Activated B cell treated with CpG ODN at 0.5 μM for 24 hours (primary cell): ENCODE measurements around the gene USP3. TPM values are rescaled to one million over a fixed set of nuclear protein-coding genes. Genes with fewer than 3 reads are reported as not detected.

ENCODE experiments used
- ATAC-seq: fragments of 200-7000 bp; cut with Tn5 transposase; one replicate; pipeline ENCODE4 v1.10.0; 2021; ENCODE audit warnings: low read depth, mild to moderate bottlenecking, moderate library complexity
- CTCF ChIA-PET: fragments of 350-600 bp; sonication (Branson Sonifier 250); formaldehyde crosslinking; loops from one replicate; lab custom pipeline; 2021; ENCODE audit warnings: antibody characterized with exemption; lab: Charles Lee
- POLR2A ChIA-PET: fragments of 350-600 bp; sonication (Branson Sonifier 250); formaldehyde crosslinking; loops from one replicate; lab custom pipeline; 2021; ENCODE audit warnings: antibody characterized with exemption; lab: Charles Lee
- DNase-seq: peaks from one replicate; pipeline ENCODE4 v3.0.0; 2022
- H3K27ac Mint-ChIP-seq: one replicate; pipeline ENCODE4 v1.8.0; 2020; ENCODE audit warnings: mixed read lengths
- H3K27me3 Mint-ChIP-seq: one replicate; pipeline ENCODE4 v1.8.0; 2021; ENCODE audit warnings: mixed read lengths
- H3K36me3 Mint-ChIP-seq: one replicate; pipeline ENCODE4 v1.8.0; 2021; ENCODE audit warnings: low read depth, mixed read lengths
- H3K4me1 Mint-ChIP-seq: one replicate; pipeline ENCODE4 v1.8.0; 2021; ENCODE audit warnings: mixed read lengths
- H3K4me3 Mint-ChIP-seq: one replicate; pipeline ENCODE4 v1.8.0; 2020; ENCODE audit warnings: mild to moderate bottlenecking, mixed read lengths
- H3K9me3 Mint-ChIP-seq: one replicate; pipeline ENCODE4 v1.8.0; 2020; ENCODE audit warnings: mixed read lengths
- CTCF ChIP-seq: fragments of 200-600 bp; IDR thresholded peaks from one replicate; pipeline ENCODE4 v1.8.0; 2022; ENCODE audit warnings: antibody characterized with exemption, mild to moderate bottlenecking
- intact Hi-C: fragments of 100-400 bp; cut with micrococcal nuclease; formaldehyde crosslinking; loops from one replicate; pipeline ENCODE4 v1.15.1; 2024
- total RNA-seq: library from RNA; stranded (reverse); gene quantifications from 2 replicates; pipeline ENCODE4 v1.2.3, GENCODE V29; 2022

Gene USP3
- total RNA-seq, 1 donor from 2014 or later: 110 TPM

DNA sequence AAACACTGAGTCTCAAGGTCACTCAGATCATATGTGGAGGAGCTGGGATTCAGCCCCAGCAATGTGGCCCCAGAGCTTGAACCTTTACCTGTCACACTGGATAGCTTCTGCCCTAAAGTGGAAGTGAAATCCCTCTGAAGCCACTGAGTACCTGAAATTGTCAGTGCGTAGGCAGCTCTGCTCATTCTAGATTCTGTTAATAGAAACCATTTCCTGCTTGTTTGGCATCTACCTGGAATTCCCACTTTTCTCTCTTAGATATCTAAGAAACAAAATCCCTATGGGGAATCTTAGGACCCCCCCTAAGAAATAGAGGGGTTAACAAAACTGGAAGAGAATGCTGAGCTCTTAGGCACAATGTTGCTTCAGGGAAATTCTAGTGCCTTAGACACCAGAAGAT is 122.6 kb downstream of the USP3 start:
- CTCF ChIA-PET: interaction anchor here (1.6 kb wide), 1 partner anchor 160 kb away, joined by 3 read pairs; no protein-coding TSS in a partner anchor
- POLR2A ChIA-PET: no interaction called here
- TF ChIP-seq CTCF: no peak
- no peaks in the 10 kb centered on the region for H3K9me3 Mint-ChIP-seq
- H3K36me3 Mint-ChIP-seq: peaks cover 87% of the 10 kb centered on the region
- H3K27ac Mint-ChIP-seq: no peak overlapping the region
- H3K4me1 Mint-ChIP-seq: peaks cover 16% of the 10 kb centered on the region
- ATAC-seq (no peak), DNase-seq (no peak)
- no peaks in the 10 kb centered on the region for H3K27me3 Mint-ChIP-seq
- intact Hi-C loops: no loop called here
- no peak overlapping the region for H3K4me3 Mint-ChIP-seq

- Mint-ChIP-seq H3K27ac (peak overlapping the region; percentile 56), H3K4me1 (peaks cover 9% of the 10 kb centered on the region), H3K9me3 (no peaks in the 10 kb centered on the region), H3K36me3 (peaks cover 87% of the 10 kb centered on the region), H3K4me3 (no peak overlapping the region), H3K27me3 (no peaks in the 10 kb centered on the region)
- intact Hi-C loops: no loop called here
- POLR2A ChIA-PET: no interaction called here
- ATAC-seq (no peak), DNase-seq (no peak)
- CTCF ChIA-PET: interaction anchor here (1.2 kb wide), 1 partner anchor 18 kb away, joined by 5 read pairs; no protein-coding TSS in a partner anchor
- no peak for TF ChIP-seq CTCF
Observed at GRCh38 chr15:63628123-63628822, 123.9 kb downstream of the USP3 start.

GRCh38 chr15:63630036-63630751 is 125.8 kb downstream of the USP3 start:
- DNase-seq: no peak
- no peak overlapping the region for H3K27ac Mint-ChIP-seq
- POLR2A ChIA-PET: no interaction called here
- no peak for TF ChIP-seq CTCF
- peaks cover 88% of the 10 kb centered on the region for H3K36me3 Mint-ChIP-seq
- H3K9me3 Mint-ChIP-seq: no peaks in the 10 kb centered on the region
- H3K27me3 Mint-ChIP-seq: no peaks in the 10 kb centered on the region
- CTCF ChIA-PET: interaction anchor here (1.0 kb wide), 1 partner anchor 159 kb away, joined by 3 read pairs; no protein-coding TSS in a partner anchor
- ATAC-seq: no peak
- H3K4me3 Mint-ChIP-seq: no peak overlapping the region
- H3K4me1 Mint-ChIP-seq: peaks cover 3% of the 10 kb centered on the region
- intact Hi-C loops: no loop called here

DNA sequence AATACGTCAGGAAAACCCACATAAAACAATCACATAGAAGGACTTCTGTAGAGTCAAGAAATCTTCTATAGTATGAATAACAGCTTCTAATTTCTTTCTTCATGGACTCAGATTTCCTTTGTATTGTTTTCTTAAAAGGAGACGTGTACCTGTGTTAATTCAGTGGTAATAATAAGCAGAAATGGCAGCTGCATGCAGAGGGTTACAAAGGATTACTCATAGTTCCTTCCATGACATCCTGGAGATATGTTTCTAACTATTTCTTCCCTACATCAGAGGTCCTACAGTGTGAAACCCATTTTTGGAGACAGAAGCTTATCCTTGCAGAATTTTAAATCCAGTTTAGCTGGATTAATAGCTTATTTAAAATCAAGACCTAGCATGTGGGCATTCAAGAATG is 128.9 kb downstream of the USP3 start:
- ChIA-PET CTCF (no interaction called here), POLR2A (interaction anchor here (1.0 kb wide), 1 partner anchor 10 kb away, joined by 3 read pairs; no protein-coding TSS in a partner anchor)
- TF ChIP-seq CTCF: no peak
- H3K4me1 Mint-ChIP-seq: no peaks in the 10 kb centered on the region
- H3K9me3 Mint-ChIP-seq: no peaks in the 10 kb centered on the region
- ATAC-seq (no peak), DNase-seq (no peak)
- no peaks in the 10 kb centered on the region for H3K27me3 Mint-ChIP-seq
- intact Hi-C loops: no loop called here
- no peak overlapping the region for H3K4me3 Mint-ChIP-seq
- peaks cover 88% of the 10 kb centered on the region for H3K36me3 Mint-ChIP-seq
- H3K27ac Mint-ChIP-seq: no peak overlapping the region

GRCh38 chr15:63634154-63634553 is 129.8 kb downstream of the USP3 start:
- Mint-ChIP-seq H3K4me1 (no peaks in the 10 kb centered on the region), H3K27ac (no peak overlapping the region), H3K36me3 (peaks cover 89% of the 10 kb centered on the region), H3K27me3 (no peaks in the 10 kb centered on the region), H3K9me3 (no peaks in the 10 kb centered on the region), H3K4me3 (no peak overlapping the region)
- ChIA-PET POLR2A (no interaction called here), CTCF (no interaction called here)
- ATAC-seq: no peak
- intact Hi-C loops: no loop called here
- DNase-seq: no peak
- no peak for TF ChIP-seq CTCF
